GM23338 (cell line): ENCODE measurements around the gene SYNE1. TPM values are rescaled to one million over a fixed set of nuclear protein-coding genes. Genes with fewer than 3 reads are reported as not detected.

Experiments
- ATAC-seq: fragments of 200-7000 bp; cut with Tn5 transposase; 3 replicates; pipeline ENCODE4 v1.9.1; 2020
- DNase-seq: peaks from one replicate; pipeline ENCODE4 v3.0.0-alpha.2; 2015; ENCODE audit warnings: low spot score
- H2AFZ ChIP-seq: fragments of 200-600 bp; sonication (generic); 2 replicates; pipeline ENCODE4 v1.8.0; 2016; ENCODE audit warnings: antibody characterized with exemption, mild to moderate bottlenecking, moderate library complexity
- H3F3A ChIP-seq: fragments of 200-600 bp; sonication (generic); replicated peaks from 2 replicates; pipeline ENCODE4 v1.8.0; 2017; ENCODE audit warnings: antibody characterized with exemption, mixed run types, low read depth
- H3K27ac ChIP-seq: fragments of 200-600 bp; sonication (generic); 2 replicates; pipeline ENCODE4 v1.6.1; 2016; ENCODE audit warnings: low read depth
- H3K27me3 ChIP-seq: fragments of 200-600 bp; sonication (generic); 2 replicates; pipeline ENCODE4 v1.8.0; 2016; ENCODE audit warnings: mild to moderate bottlenecking, mixed run types, moderate library complexity; ENCODE audit not compliant: insufficient read depth
- H3K36me3 ChIP-seq: fragments of 200-600 bp; sonication (generic); 2 replicates; pipeline ENCODE4 v1.8.0; 2016; ENCODE audit warnings: mild to moderate bottlenecking; ENCODE audit not compliant: insufficient read depth
- H3K4me1 ChIP-seq: fragments of 200-600 bp; sonication (generic); 2 replicates; pipeline ENCODE4 v1.8.0; 2016; ENCODE audit warnings: mild to moderate bottlenecking, moderate library complexity; ENCODE audit not compliant: insufficient read depth
- H3K4me2 ChIP-seq: fragments of 200-600 bp; sonication (generic); 2 replicates; pipeline ENCODE4 v1.7.1; 2017; ENCODE audit warnings: mixed run types
- H3K4me3 ChIP-seq: fragments of 200-600 bp; sonication (generic); 2 replicates; pipeline ENCODE4 v1.6.1; 2016; ENCODE audit warnings: mixed run types
- H3K79me2 ChIP-seq: fragments of 200-600 bp; sonication (generic); replicated peaks from 2 replicates; pipeline ENCODE4 v1.8.0; 2017; ENCODE audit warnings: mild to moderate bottlenecking; ENCODE audit not compliant: insufficient read depth
- H3K9me2 ChIP-seq: fragments of 200-600 bp; sonication (generic); 2 replicates; pipeline ENCODE4 v1.8.0; 2017; ENCODE audit not compliant: insufficient read depth
- H4K20me1 ChIP-seq: fragments of 200-600 bp; sonication (generic); replicated peaks from 2 replicates; pipeline ENCODE4 v1.8.0; 2017; ENCODE audit warnings: mild to moderate bottlenecking; ENCODE audit not compliant: insufficient read depth
- H3K27ac Mint-ChIP-seq: 2 replicates; pipeline ENCODE4 v1.8.0; 2020; ENCODE audit warnings: inconsistent platforms, mild to moderate bottlenecking, moderate library complexity, mixed read lengths
- H3K27me3 Mint-ChIP-seq: 3 replicates; pipeline ENCODE4 v1.8.0; 2022; ENCODE audit warnings: low read depth, mild to moderate bottlenecking, moderate library complexity, mixed read lengths, inconsistent platforms; ENCODE audit not compliant: insufficient read depth, poor library complexity
- H3K36me3 Mint-ChIP-seq: 3 replicates; pipeline ENCODE4 v1.8.0; 2021; ENCODE audit warnings: low read depth, mild to moderate bottlenecking, inconsistent platforms, moderate library complexity, mixed read lengths
- H3K4me1 Mint-ChIP-seq: 3 replicates; pipeline ENCODE4 v1.8.0; 2020; ENCODE audit warnings: mild to moderate bottlenecking, inconsistent platforms, mixed read lengths
- H3K4me3 Mint-ChIP-seq: 3 replicates; pipeline ENCODE4 v1.8.0; 2021; ENCODE audit warnings: moderate library complexity, mild to moderate bottlenecking, inconsistent platforms, mixed read lengths
- H3K9me3 Mint-ChIP-seq: 3 replicates; pipeline ENCODE4 v1.8.0; 2020; ENCODE audit warnings: moderate library complexity, mild to moderate bottlenecking, inconsistent platforms, mixed read lengths
- CREB1 ChIP-seq: fragments of 250-450 bp; sonication (Bioruptor Pico); IDR thresholded peaks from 2 replicates; pipeline ENCODE4 v1.5.0; 2020; ENCODE audit warnings: low read depth, mild to moderate bottlenecking, moderate library complexity
- EZH2phosphoT487 ChIP-seq: fragments of 200-600 bp; sonication (generic); IDR thresholded peaks from one replicate; pipeline ENCODE4 v1.8.1; 2018; ENCODE audit warnings: antibody characterized with exemption; ENCODE audit not compliant: unreplicated experiment
- JUNB ChIP-seq: IDR thresholded peaks from one replicate; pipeline ENCODE4 v1.6.1; 2016; ENCODE audit warnings: antibody characterized with exemption; ENCODE audit not compliant: unreplicated experiment
- NANOG ChIP-seq: IDR thresholded peaks from 2 replicates; pipeline ENCODE4 v1.6.1; 2016; ENCODE audit warnings: antibody characterized with exemption, borderline replicate concordance
- POLR2AphosphoS5 ChIP-seq: IDR thresholded peaks from 2 replicates; pipeline ENCODE4 v1.6.1; 2016; ENCODE audit warnings: antibody characterized with exemption, low read depth
- STAT1 ChIP-seq: IDR thresholded peaks from one replicate; pipeline ENCODE4 v1.6.1; 2016; ENCODE audit warnings: antibody characterized with exemption; ENCODE audit not compliant: unreplicated experiment
- ZNF114 ChIP-seq: fragments of 250-450 bp; sonication (Bioruptor Pico); IDR thresholded peaks from 2 replicates; pipeline ENCODE4 v1.5.0; 2020; ENCODE audit warnings: mild to moderate bottlenecking, moderate library complexity
- polyA plus RNA-seq: library from polyadenylated mRNA; unstranded; fragments of >200 nt; fragmentation: Nextera tagmentation; extraction: Ambion mirVana; gene quantifications from 2 replicates; pipeline ENCODE4 v1.2.1, GENCODE V29; 2016
- total RNA-seq: library from RNA; depleted of rRNA; stranded (reverse); fragments of >200 nt; shearing (Covaris generic); gene quantifications from 2 replicates; pipeline ENCODE4 v1.2.3, GENCODE V29; 2014
- TF ChIP-seq, protein P1 (sequence below): IDR thresholded peaks from 2 replicates; pipeline ENCODE4 v1.6.1; 2016; ENCODE audit warnings: antibody characterized with exemption
- TF ChIP-seq, protein P2 (sequence below): IDR thresholded peaks from one replicate; pipeline ENCODE4 v1.6.1; 2018; ENCODE audit warnings: antibody characterized with exemption; ENCODE audit not compliant: unreplicated experiment
- TF ChIP-seq, protein P3 (sequence below), 2 experiments: fragments of 200-600 bp in 1 of 2; sonication (generic) in 1 of 2; conservative IDR thresholded peaks; 2 replicates each; pipeline versions ENCODE4 v1.5.1 to v1.6.1; 2016 to 2017; ENCODE audit warnings: antibody characterized with exemption in 2 of 2, low read depth in 2 of 2, mild to moderate bottlenecking in 2 of 2, moderate library complexity in 1 of 2

Gene SYNE1
- total and polyA plus RNA-seq, 2 experiments from 2014 or later = 3.9 to 13.6 TPM

DNA sequence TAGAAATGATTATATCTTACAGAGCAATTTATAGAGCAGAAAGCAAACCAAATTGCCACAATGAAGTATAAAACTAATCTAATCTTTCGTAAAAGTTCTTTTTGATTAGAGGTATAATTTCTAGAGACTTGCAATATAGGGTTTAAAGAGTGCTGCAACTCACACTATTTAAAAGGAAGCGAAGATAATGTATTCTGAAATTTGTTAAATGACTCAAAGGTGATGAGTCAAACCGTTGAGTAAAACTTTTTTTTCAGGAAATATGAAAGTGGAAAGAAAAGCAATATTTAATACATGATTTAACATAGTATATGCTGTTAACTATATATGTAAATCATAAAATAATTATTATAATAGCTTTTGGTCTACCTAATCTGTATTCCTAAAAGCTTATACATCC, 133.6 kb downstream of the SYNE1 start (continued):
- TF ChIP-seq, protein P1, sequence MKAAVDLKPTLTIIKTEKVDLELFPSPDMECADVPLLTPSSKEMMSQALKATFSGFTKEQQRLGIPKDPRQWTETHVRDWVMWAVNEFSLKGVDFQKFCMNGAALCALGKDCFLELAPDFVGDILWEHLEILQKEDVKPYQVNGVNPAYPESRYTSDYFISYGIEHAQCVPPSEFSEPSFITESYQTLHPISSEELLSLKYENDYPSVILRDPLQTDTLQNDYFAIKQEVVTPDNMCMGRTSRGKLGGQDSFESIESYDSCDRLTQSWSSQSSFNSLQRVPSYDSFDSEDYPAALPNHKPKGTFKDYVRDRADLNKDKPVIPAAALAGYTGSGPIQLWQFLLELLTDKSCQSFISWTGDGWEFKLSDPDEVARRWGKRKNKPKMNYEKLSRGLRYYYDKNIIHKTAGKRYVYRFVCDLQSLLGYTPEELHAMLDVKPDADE = no peak

DNA sequence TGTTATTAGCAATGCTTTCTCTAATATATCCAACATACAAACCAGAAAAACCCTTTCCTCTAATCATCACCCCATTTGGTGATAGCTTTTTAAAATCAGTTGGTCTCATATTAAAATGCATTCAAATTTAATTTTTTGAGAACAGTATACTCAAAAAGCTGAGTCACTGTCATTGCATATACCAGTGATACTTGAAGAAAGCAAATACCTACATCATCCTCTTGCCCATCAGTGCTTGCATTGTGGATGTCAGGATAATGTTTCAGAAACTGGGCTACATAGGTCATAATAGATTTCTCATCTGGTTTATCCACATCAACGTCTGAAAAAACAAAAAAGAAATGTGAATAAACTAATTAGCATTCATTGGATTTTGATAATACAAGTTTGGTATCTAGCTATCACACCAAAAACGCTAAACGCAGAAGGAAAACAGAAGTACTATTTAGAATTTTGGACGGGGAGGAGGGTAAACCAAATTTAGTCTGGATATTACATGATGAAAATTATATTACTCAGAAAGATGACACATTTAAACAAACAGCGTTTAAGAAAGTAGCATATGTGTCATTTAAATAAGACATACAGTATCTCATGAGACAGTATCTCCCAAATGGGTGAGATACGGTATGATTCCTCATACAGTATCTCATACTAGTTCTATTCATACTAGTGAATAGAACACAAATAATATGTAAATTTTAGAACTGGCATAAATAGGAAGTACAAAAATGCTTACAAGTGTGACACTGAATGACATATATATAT, 134.6 kb downstream of the SYNE1 start:
- no peak overlapping the region for H2AFZ ChIP-seq
- H3K4me3 Mint-ChIP-seq = no peak overlapping the region
- no peaks in the 10 kb centered on the region for H3K36me3 ChIP-seq
- TF ChIP-seq STAT1 (no peak), JUNB (no peak), NANOG (no peak), POLR2AphosphoS5 (no peak), ZNF114 (no peak), CREB1 (CRISPR knock-in tag) (no peak), EZH2phosphoT487 (no peak)
- TF ChIP-seq, protein P2, sequence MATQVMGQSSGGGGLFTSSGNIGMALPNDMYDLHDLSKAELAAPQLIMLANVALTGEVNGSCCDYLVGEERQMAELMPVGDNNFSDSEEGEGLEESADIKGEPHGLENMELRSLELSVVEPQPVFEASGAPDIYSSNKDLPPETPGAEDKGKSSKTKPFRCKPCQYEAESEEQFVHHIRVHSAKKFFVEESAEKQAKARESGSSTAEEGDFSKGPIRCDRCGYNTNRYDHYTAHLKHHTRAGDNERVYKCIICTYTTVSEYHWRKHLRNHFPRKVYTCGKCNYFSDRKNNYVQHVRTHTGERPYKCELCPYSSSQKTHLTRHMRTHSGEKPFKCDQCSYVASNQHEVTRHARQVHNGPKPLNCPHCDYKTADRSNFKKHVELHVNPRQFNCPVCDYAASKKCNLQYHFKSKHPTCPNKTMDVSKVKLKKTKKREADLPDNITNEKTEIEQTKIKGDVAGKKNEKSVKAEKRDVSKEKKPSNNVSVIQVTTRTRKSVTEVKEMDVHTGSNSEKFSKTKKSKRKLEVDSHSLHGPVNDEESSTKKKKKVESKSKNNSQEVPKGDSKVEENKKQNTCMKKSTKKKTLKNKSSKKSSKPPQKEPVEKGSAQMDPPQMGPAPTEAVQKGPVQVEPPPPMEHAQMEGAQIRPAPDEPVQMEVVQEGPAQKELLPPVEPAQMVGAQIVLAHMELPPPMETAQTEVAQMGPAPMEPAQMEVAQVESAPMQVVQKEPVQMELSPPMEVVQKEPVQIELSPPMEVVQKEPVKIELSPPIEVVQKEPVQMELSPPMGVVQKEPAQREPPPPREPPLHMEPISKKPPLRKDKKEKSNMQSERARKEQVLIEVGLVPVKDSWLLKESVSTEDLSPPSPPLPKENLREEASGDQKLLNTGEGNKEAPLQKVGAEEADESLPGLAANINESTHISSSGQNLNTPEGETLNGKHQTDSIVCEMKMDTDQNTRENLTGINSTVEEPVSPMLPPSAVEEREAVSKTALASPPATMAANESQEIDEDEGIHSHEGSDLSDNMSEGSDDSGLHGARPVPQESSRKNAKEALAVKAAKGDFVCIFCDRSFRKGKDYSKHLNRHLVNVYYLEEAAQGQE = no peak
- TF ChIP-seq, protein P3, sequence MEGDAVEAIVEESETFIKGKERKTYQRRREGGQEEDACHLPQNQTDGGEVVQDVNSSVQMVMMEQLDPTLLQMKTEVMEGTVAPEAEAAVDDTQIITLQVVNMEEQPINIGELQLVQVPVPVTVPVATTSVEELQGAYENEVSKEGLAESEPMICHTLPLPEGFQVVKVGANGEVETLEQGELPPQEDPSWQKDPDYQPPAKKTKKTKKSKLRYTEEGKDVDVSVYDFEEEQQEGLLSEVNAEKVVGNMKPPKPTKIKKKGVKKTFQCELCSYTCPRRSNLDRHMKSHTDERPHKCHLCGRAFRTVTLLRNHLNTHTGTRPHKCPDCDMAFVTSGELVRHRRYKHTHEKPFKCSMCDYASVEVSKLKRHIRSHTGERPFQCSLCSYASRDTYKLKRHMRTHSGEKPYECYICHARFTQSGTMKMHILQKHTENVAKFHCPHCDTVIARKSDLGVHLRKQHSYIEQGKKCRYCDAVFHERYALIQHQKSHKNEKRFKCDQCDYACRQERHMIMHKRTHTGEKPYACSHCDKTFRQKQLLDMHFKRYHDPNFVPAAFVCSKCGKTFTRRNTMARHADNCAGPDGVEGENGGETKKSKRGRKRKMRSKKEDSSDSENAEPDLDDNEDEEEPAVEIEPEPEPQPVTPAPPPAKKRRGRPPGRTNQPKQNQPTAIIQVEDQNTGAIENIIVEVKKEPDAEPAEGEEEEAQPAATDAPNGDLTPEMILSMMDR (conservative IDR thresholded peaks at IDR 0.05; ENCODE audit: low read depth in 2 of 2) = no peak
- TF ChIP-seq, protein P1 = no peak

More for the DNA sequence above, 134.6 kb downstream of the SYNE1 start:
- H3K9me3 Mint-ChIP-seq = no peaks in the 10 kb centered on the region
- no peaks in the 10 kb centered on the region for H3K27me3 Mint-ChIP-seq
- no peak for DNase-seq
- Histone ChIP-seq H3K4me3 (no peak overlapping the region), H3F3A (no peaks in the 10 kb centered on the region), H3K9me2 (no peaks in the 10 kb centered on the region), H4K20me1 (no peaks in the 10 kb centered on the region), H3K27me3 (no peaks in the 10 kb centered on the region), H3K79me2 (no peaks in the 10 kb centered on the region), H3K27ac (no peak overlapping the region), H3K4me2 (no peak overlapping the region), H3K4me1 (no peaks in the 10 kb centered on the region)
- ATAC-seq = no peak
- H3K36me3 Mint-ChIP-seq = no peaks in the 10 kb centered on the region
- H3K4me1 Mint-ChIP-seq = no peaks in the 10 kb centered on the region
- H3K27ac Mint-ChIP-seq = peak overlapping the region; percentile 22; the same call in 1 of the 2 replicates
